ENCODE data around the gene TRMT2A.
"Not testable (repeated sequence)": the region's sequence is repeated elsewhere in the genome, so short reads cannot be mapped to it uniquely, and the experiment has no call there.

Gene TRMT2A, protein sequence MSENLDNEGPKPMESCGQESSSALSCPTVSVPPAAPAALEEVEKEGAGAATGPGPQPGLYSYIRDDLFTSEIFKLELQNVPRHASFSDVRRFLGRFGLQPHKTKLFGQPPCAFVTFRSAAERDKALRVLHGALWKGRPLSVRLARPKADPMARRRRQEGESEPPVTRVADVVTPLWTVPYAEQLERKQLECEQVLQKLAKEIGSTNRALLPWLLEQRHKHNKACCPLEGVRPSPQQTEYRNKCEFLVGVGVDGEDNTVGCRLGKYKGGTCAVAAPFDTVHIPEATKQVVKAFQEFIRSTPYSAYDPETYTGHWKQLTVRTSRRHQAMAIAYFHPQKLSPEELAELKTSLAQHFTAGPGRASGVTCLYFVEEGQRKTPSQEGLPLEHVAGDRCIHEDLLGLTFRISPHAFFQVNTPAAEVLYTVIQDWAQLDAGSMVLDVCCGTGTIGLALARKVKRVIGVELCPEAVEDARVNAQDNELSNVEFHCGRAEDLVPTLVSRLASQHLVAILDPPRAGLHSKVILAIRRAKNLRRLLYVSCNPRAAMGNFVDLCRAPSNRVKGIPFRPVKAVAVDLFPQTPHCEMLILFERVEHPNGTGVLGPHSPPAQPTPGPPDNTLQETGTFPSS

DNA sequence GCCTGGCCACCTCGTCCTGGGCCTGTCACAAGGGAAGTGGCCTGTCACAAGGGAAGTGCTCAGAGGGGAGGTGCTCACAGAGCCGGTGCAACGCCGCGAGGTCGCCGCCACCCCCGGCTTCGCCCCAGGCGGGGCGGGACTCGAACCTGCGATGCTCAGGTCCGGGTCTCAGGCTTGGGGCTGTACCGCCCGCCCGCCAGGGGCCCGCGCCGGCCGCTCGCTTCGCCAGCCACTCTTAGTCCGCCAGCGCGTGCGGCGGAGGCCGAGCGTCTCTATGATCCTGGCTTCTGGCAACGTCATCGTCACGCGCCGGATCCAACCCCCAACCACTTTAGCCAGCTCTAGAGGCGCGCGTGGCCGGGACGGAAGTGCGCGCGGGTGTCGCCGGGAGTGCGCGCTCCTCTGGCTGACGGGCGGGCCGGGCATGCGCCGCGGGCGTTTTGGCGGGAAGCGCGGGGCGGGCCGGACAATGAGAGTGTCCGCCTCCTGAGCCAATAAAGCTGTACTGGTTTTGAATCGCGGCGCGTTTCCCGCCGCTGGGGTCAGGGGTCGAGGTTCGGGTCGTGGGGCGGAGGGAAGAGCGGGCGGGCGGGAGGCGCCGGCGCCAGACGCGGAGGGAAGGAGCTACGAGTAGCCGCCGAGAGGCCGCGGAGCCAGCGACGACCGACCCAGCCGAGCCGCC lies at the start of gene TRMT2A:
TSS of gene TRMT2A (minus strand) at position 276 of the 682 bp plus-strand sequence. CDS start 320 bp downstream, outside the sequence.
- DNase-seq, result peak; percentile 98

DNA sequence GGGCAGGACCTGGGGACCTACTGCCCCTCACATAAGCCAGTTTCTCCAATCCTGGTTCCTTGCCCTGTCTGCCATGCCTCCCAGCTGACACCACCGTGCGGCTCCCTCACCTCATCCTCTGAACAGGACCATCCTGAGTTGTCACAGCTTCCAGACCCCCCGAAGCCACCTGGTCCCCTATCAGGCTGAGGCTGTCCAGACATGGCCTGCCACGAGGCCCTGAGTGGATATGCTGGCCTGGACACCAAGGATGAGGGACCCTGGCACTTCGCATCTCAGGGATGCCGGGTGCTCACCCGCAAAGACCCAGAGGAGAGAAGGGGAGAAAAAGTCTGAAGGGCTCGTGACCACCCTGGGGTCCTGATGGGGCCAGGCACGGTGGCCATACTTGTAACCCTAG lies 49.7 kb upstream of the TRMT2A start:
- DNase-seq, result no peak

DNA sequence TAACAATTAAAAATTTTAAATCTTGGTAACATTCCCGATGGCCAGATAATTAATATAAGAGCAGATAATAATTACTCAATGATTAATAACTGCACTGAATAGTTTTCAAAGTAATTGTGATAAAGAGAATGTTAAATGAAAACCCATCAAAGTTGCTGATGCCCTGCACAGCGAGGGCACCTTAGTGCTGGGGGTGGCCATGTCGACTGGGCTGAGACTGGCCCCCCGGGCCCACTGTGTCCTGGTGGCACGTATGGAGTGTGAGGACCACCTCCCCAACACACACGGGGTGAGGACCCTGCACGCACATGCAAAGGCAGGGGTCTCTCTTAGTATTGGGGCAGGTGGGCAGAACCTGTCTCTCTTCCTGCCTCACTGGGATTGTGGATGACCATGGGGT lies 48.9 kb upstream of the TRMT2A start:
- DNase-seq, result no peak

DNA sequence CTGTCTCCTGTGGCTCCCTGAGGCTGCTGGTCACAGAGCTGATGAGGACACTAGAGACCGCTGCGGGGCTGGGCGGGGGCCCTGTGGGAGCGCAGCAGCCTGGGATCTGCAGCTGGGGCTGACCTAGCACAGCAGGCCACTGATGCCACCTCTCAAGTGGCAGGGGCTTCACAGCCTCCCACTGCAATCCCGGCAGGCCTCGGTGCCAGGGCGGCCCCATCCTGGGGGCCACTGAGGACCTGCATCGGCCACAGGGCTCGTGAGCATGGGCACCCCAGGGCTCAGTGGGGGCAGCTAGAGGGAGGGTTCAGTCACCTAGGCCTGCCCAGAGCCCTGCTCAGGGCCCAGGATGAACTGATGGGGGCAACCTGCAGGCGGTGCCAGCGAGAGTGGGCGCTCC lies 48.4 kb upstream of the TRMT2A start:
- no peak for DNase-seq

DNA sequence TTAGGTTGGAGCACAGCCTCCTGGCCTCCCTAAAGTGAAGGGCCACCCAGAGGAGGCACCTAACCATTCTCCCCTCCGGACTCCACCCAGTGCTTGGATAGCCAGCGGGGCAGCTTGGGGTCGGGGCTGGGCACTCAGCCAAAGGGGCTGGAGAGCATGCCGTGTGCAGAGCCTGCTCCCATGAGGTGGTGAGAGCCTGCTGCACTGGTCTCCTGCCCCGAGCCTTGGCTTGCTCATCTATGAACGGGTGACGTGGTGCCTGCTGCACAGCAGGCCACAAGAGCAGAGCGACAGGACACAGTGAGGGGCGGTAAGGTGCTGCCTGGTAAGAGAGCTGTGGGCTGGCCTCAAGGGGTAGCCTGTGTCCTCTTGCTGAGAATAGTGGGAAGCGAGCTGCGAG lies 47.8 kb upstream of the TRMT2A start:
- DNase-seq, result no peak

DNA sequence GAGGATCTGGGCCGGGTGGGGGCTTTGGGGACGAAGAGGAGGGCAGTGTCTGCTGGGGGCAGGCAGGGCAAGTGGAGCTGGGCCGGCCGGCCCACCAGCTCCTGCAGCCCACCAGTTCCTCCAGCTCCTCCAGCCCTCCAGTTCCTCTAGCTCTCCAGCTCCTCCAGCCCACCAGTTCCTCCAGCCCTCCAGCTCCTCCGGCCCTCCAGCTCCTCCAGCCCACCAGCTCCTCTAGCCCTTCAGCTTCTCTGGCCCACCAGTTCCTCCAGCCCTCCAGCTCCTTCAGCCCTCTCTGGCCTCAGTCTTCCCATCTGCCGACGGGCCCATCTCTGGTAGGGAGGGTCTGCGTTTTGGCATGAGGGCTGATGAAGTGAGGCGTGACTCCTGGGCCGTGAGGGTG lies 43.0 kb upstream of the TRMT2A start:
- no peak for DNase-seq

DNA sequence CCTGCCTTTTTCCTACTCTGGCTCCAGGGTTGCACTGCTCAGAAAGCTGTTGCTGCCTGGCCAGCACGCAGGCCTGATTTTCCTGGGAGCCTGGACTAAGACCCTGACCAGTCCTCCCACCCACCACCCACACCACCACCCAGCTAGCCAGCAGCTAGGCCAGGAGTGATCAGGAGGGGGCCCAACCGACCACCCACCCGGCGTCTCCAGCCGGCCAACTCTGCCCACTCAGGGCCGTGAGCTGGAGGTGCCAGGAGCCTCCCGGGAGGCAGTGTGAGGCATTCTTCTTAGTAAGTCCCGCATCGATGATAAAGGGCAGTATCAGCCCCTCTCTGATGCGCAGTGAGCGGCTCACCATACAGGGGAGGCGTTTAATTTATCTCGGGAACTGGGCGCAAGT lies 42.5 kb upstream of the TRMT2A start:
- not testable (repeated sequence) for DNase-seq

DNA sequence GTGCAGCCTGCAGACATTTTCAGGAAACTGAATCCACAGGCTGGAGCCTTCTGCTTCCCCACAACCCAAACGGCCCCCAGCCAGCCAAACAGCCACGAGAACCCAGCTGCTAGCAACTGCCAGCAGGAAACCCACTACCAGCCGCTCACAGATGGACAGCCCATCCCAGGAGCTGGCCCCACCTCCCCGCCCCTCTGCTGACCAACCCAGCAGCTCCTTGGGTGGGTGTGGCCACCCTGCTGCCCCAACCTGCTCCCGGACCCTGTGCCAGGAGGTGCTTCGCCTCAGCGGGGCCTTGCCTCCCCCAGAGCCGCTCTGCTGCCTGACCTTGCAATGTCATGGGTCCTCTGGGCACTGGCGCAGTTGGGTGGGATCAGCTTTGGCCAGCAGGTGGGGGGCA lies 42.0 kb upstream of the TRMT2A start:
- DNase-seq, result no peak

DNA sequence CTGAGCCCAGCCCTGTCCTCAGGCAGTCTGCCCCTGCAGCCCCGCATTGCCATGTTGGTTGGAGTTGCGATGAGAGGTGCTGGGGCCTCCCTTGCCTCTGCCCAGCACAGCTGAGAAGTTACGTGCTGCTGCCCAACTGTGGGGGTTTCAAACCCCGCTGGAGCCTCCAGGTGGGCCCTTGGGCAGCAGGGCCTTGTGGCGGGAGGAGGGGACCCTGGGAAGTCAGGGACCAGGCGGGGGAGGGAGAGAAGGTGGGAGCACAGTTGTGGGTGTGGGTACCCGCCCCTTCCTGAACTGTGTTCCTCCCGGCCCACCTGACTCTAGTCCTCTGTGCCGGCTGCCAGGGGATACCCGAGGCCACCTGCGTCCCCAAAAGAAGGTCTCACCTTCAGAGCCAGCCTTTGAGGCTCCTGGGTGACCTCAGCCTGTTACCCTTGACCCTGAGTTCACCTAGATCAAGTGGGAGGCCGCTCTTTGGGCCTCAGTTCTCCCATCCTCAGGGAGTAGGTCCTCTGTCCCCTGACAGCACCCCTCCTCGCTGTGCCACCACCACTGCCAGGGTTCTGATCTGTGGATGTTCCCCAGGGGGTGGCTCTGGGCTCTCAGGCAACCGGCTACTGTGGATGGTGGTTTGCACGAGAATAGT lies 41.5 kb upstream of the TRMT2A start:
- no peak for DNase-seq

DNA sequence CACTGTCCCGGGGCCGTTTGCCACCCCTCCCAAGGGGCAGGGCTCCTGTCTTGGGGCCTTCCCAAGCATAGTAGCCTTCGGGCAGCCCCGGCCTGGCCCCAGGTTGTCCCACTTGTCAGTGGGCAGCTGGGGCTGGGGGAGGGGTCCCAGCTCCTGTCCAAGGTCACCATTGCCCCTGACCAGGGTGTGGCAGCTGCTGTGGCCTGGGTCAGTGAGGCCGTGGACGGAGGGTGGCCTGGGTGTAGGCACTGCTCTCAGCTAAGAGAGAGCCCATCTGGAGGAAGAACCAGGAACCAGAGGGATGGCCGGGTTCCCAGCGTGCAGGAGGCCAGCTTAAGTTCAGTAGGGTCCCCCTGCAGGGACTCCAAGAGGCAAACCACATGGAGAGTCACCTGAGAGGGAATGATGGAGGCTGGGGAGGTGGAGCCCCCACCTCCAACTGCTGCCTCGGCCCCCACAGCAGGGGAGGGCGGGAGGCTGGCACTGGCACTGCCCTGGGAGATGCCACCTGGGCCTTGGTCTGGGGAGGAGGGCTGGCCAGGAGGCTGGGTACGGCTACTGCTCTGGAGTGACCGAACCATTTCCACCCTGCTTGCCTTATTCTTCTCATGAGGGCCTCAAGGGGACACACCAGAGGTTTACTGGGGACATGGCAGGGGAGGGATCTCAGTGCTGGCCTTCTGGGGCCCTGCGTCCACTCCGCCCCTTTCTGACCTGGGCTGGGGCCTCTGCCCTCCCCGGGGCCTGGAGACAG lies 40.6 kb upstream of the TRMT2A start:
- DNase-seq, result no peak

DNA sequence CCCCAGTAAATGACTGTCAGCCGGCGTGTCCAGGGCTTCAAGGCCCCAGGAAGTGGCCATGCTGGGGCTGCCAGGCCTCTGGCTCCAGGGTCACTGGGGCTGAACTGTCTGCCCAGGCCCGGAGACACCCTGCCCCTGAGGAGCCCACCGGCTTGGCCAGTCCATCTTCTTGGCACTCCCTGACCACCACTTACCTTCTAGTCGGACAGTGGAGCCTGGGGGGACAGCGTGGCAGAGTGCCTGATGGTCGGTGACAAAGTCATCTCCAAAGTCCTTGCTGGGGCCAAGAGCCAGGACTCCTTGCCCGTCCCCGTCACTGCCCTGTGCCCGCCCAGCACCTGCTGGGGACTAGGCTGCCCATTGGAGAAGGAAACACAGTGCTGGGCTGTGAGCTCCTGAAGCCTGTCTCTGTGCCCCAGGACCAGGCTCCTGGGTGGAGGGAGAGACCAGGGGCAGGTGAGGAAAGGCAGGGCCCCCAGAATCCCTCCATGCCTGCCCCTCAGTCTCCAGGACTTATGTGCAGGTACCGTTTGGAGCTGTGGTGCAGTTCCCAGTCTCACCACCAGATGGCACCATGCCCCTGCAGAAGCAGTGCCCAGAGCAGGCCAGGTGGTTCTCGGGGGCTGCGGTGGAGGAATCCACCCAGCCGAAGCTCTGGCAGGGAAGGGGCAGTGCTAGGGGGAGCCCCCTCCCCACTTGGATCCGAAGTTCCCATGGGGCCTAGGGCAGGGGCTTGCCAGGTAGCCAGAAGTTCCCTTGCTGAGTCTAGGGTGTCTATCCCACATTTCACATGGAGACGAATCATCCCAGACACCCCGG lies 39.8 kb upstream of the TRMT2A start:
- DNase-seq, result peak; percentile 79

DNA sequence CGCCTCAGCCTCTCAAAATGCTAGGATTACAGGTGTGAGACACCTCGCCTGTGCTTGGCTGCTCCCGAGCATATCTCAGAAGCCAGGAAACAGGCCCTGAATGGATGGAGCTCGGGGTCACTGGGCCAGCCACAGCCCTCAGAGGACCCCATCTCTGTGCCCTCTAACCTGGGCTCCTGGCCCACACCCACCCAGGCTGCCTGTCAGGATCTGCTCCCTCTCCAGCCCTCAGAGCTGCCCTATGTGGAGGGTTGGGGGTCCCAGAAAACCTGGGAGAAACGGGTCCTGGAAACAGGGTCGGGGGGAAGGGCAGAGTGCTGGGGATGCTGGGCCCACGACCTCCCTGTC lies 39.0 kb upstream of the TRMT2A start:
- DNase-seq, result no peak

DNA sequence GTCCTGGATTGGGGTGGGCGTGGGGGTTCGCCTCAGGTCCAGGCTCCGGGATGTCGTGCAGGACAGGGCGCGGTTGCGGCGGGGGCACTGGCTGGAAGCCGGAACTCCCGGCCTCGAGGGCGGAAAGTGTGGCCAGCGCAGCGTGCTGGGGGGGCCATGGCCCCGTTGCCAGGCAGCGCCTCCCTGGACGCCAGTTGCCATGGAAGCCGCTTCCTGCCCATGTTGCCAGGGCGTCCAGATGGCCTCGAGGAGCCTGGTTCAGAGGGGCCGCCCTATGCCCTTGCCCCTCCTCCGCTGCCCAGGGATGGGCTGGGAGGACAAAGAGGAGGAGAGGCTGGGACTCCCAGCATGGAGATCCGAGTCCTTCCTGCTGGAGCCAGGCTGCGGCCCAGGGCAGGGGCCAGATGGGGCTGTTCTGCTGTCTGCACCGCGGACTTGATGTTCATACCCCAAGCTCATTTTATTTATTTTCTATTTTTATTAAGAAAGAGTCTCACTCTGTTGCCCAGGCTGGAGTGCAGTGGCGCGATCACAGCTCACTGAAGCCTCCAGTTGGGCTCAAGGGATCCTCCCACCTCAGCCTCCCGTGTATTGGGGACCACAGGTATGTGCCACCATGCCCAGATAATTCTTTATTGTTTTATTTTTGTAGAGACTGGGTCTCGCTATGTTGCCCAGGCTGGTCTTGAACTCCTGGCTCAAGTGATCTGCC lies 38.5 kb upstream of the TRMT2A start:
- no peak for DNase-seq

DNA sequence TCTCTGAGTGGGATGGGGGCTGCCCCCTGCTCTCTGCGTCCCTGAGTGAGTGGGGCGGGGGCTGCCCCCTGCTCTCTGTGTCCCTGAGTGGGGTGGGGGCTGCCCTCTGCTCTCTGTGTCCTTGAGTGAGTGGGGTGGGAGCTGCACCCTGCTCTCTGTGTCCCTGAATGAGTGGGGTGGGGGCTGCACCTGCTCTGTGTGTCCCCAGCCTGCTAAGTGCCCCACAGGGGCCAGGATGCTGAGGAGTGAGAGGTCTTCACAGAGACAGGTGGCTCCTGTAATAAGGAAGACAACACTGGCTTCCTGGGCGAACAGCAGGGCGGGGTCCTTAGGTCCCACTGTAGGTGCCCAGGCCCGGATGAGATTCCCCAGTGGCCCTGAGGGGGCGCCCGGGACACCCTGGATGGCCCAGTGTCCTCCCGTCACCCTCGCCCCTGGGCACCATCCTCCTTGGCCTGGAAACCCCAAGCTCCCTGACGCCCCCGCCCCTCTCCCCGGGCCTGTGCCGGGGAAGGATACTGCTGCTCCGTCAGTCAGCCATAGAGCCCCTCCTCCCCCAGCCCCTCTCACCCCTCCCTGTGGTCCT lies 37.7 kb upstream of the TRMT2A start:
- DNase-seq, result no peak

DNA sequence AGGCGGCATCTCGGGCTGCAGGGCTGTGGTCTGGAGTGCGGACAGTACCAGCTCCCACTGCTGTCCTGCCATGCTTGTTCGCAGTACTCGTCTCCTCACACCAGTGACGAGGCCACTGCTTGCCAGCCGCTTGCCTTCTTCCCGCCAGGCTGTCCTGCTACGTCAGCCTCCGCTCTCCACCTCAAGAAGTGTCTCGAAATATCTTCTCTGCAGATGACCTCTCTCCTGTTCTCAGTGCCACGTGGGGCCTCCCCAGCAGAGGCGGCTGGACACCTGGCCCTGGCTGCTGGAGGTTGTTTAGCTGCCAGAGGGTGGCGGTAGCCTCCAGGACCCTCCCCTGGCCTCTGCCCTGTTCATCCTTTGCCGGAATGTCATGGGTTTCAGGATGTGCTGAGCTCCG lies 36.9 kb upstream of the TRMT2A start:
- no peak for DNase-seq

DNA sequence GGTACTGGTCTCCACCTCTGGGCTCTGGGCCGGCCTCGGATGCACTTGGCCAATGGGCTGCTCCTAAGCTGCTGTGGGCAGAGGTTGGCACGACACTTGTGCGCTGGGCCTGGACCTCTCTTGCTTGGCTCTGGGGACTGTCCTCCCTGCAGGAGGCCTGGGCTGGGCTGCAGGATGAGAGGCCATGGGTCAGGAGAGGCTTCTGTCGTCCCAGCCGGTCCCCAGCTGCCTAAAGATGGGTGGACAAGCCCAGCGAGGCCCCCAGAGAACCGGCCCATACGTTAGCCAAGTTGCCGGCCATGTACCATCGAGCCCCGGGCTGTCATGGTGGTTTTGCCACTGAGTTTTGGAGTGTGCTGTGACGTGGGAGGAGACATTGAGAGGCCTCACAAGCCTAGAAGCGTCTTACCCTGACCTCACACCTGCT lies 35.5 kb upstream of the TRMT2A start:
- no peak for DNase-seq

DNA sequence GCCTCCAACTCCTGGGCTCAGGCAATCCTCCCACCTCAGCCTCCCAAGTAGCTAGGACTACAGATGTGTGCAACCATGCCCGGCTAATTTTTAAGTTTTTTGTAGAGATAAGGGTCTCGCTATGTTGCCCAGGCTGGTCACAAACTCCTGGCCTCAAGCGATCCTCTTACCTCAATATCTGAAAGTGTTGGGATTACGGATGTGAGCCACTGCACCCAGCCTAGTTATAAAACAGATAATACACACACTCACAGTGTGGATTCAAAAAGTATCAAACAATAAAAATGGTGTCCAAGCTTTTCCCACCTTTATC lies 34.2 kb upstream of the TRMT2A start:
- DNase-seq, result no peak

DNA sequence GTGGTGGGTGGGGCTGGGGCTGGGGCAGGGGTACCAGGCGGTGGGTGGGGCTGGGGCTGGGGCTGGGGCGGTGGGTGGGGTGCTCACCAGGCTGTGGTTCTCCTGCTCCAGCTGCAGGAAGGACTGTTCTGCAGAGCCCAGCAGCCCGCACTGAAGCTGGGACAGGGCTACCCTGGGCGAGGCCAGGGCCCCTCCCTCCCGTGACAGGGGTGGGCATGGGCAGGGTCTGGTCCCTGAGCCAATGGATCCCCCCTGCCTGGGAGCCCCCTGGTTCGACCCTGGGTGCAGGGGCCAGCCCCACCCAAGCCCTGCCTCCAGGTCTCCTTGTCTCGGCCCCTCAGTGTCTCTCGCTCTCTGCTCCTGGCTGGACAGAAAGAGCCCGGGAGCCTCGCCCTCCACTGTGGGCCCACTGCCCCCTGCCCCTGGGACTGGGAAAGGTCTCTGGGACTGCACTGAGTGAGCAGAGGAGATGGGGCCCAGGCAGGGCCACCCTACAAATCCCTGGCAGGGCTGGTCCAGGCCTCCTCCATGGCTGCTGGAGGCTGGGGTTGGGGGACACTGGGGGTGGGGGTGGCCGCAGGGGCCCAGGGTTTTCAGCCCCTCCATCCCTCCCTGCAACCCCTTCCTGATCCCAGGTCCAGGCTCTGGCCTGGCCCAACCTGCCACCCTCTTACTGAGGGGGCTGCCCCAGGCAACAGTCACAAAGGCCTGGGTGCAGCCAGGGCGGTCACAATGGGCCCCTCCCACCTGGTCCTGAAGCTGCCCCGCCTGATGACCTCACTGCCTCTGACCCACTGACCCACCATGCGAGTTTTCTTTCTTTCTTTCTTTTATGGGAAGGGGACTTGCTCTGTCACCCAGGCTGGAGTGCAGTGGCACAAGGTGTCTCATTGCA lies 33.6 kb upstream of the TRMT2A start, which contains the start of gene CCDC188:
TSS of gene CCDC188 (minus strand) at position 675 of the 895 bp plus-strand sequence. CDS start at position 606, 69 bp downstream.
- no peak for DNase-seq

All from CD4-positive, alpha-beta T cell treated with Interleukin-4 for 4 hours (primary cell).